ENCODE measurements around the gene KHDC1. TPM values are rescaled to one million over a fixed set of nuclear protein-coding genes. Genes with fewer than 3 reads are reported as not detected.

KHDC1 gene
- total RNA-seq, 1 experiment from 2014 or later, result 16.2 TPM

- Histone ChIP-seq H3K36me3 (ENCODE audit: low read depth) (peaks cover 7% of the 10 kb centered on the region; the same call in 1 of the 2 replicates), H3K9me3 (ENCODE audit: insufficient read depth, low read depth) (no peaks in the 10 kb centered on the region), H3F3A (ENCODE audit: insufficient read depth, low read depth) (no peaks in the 10 kb centered on the region), H2AFZ (no peak overlapping the region), H3K4me2 (no peak overlapping the region), H4K20me1 (ENCODE audit: insufficient read depth) (peaks cover 8% of the 10 kb centered on the region; the same call in 1 of the 2 replicates), H3K27me3 (ENCODE audit: insufficient read depth, low read depth) (no peaks in the 10 kb centered on the region), H3K4me1 (replicated peaks; ENCODE audit: insufficient read depth) (no peaks in the 10 kb centered on the region), H3K9me2 (ENCODE audit: insufficient read depth) (no peaks in the 10 kb centered on the region), H3K27ac (no peak overlapping the region), H3K4me3 (no peak overlapping the region), H3K79me2 (ENCODE audit: low read depth) (peaks cover 33% of the 10 kb centered on the region)
- intact Hi-C loops (cut with micrococcal nuclease; ENCODE audit: unreplicated experiment), result no loop called here
- no TSS peak for BruUV-seq (replicated peaks)
- ChIA-PET POLR2A (ENCODE audit: unreplicated experiment) (no interaction called here), CTCF (no interaction called here)
- no peak for DNase-seq
- TF ChIP-seq EZH2 (IDR thresholded peaks at IDR 0.05; ENCODE audit: low read depth) (no peak), CTCF (conservative IDR thresholded peaks at IDR 0.05) (no peak)
These were observed 39.3 kb upstream of the KHDC1 start for GRCh38 chr6:73302339-73302738.

DNA sequence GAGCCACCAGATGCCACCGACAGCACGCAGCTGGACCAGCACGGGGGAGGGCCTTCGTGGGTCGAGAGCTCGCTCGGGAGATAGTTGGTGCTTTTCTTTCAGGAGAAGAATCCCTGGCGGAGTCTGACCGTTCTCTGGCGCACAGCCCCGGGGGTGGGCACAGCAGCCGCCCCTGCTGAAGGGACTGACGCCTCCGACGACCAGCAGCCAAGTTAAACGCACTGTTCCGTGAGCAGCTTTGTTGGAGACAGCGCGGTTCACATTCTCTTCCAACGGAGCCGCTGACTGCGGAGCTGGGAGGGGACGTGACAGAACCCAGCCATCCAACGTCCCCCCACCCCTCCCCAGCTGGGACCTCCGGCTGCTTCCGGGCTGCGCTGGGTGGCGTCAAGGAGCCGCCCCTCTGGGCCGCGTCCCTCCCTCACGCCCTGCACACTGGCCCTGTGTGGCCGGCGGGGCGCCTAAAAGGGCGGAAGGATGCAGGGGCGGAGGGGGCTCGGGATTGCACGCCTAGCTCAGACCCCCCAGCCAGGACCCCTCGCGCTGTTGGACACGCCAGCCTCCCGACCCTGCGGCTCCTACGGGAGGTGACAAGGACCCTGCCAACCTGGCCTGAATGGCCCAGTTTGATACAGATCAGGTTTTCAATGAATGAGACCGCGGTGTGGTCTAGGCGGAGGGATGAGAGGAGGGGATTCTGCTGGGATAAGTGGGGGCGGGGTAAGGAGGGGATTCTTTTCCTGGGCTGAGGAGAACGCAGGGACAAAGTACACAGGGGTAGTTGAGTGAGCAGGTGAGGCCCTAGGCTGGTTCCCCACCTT, 36.4 kb upstream of the KHDC1 start:
- ChIA-PET POLR2A (ENCODE audit: unreplicated experiment) (interaction anchor here (0.6 kb wide), 1 partner anchor 162 kb away, joined by 9 read pairs; the partner anchor contains the start of gene MTO1), CTCF (no interaction called here)
- TF ChIP-seq CTCF (conservative IDR thresholded peaks at IDR 0.05) (no peak), EZH2 (IDR thresholded peaks at IDR 0.05; ENCODE audit: low read depth) (no peak)
- H3F3A ChIP-seq (ENCODE audit: insufficient read depth, low read depth), result no peaks in the 10 kb centered on the region
- no peaks in the 10 kb centered on the region for H3K9me3 ChIP-seq (ENCODE audit: insufficient read depth, low read depth)
- intact Hi-C loops (cut with micrococcal nuclease; ENCODE audit: unreplicated experiment), result no loop called here
- no peak overlapping the region for H3K4me3 ChIP-seq
- H3K27me3 ChIP-seq (ENCODE audit: insufficient read depth, low read depth), result no peaks in the 10 kb centered on the region
- H4K20me1 ChIP-seq (ENCODE audit: insufficient read depth), result peaks cover 5% of the 10 kb centered on the region; the same call in 1 of the 2 replicates
- peaks cover 14% of the 10 kb centered on the region for H3K79me2 ChIP-seq (ENCODE audit: low read depth)
- H2AFZ ChIP-seq, result no peak overlapping the region
- no peak for DNase-seq
- H3K4me1 ChIP-seq (replicated peaks; ENCODE audit: insufficient read depth), result no peaks in the 10 kb centered on the region
- no peak overlapping the region for H3K27ac ChIP-seq
- no peaks in the 10 kb centered on the region for H3K9me2 ChIP-seq (ENCODE audit: insufficient read depth)
- peaks cover 7% of the 10 kb centered on the region; the same call in 1 of the 2 replicates for H3K36me3 ChIP-seq (ENCODE audit: low read depth)
- no TSS peak for BruUV-seq (replicated peaks)
- H3K4me2 ChIP-seq, result no peak overlapping the region

GRCh38 chr6:73293331-73293730, 30.3 kb upstream of the KHDC1 start:
- DNase-seq, result no peak
- ChIA-PET CTCF (no interaction called here), POLR2A (ENCODE audit: unreplicated experiment) (no interaction called here)
- Histone ChIP-seq H3K9me3 (ENCODE audit: insufficient read depth, low read depth) (no peaks in the 10 kb centered on the region), H3F3A (ENCODE audit: insufficient read depth, low read depth) (no peaks in the 10 kb centered on the region), H3K4me1 (replicated peaks; ENCODE audit: insufficient read depth) (no peaks in the 10 kb centered on the region), H4K20me1 (ENCODE audit: insufficient read depth) (no peaks in the 10 kb centered on the region), H3K9me2 (ENCODE audit: insufficient read depth) (no peaks in the 10 kb centered on the region), H3K27me3 (ENCODE audit: insufficient read depth, low read depth) (no peaks in the 10 kb centered on the region), H3K4me2 (no peak overlapping the region), H3K27ac (no peak overlapping the region), H3K4me3 (no peak overlapping the region), H3K36me3 (ENCODE audit: low read depth) (0 out of 2 replicates have a peak, but pooled peaks cover 8% of the 10 kb centered on the region), H2AFZ (no peak overlapping the region), H3K79me2 (ENCODE audit: low read depth) (no peaks in the 10 kb centered on the region)
- no TSS peak for BruUV-seq (replicated peaks)
- intact Hi-C loops (cut with micrococcal nuclease; ENCODE audit: unreplicated experiment), result no loop called here
- TF ChIP-seq CTCF (conservative IDR thresholded peaks at IDR 0.05), result no peak
- no peak for TF ChIP-seq EZH2 (IDR thresholded peaks at IDR 0.05; ENCODE audit: low read depth)
